ENCODE results near the gene GIPC1.

GIPC1 gene

GRCh38 chr19:14474827-14475226, 21.1 kb downstream of the GIPC1 start:
- peak overlapping the region; percentile 16 for H3K4me3 ChIP-seq (ENCODE audit: low read depth, low read length)
- DNase-seq (ENCODE audit: low read depth), result no peak
- TF ChIP-seq CTCF (IDR thresholded peaks at IDR 0.05; ENCODE audit: low read depth, low read length, missing control alignments), result no peak
- in situ Hi-C loops (cut with HindIII; ENCODE audit: low sequenced_read_pairs), result no loop called here

GRCh38 chr19:14473978-14474578, 21.8 kb downstream of the GIPC1 start:
- no peak for DNase-seq (ENCODE audit: low read depth)
- TF ChIP-seq CTCF (IDR thresholded peaks at IDR 0.05; ENCODE audit: low read depth, low read length, missing control alignments), result no peak
- in situ Hi-C loops (cut with HindIII; ENCODE audit: low sequenced_read_pairs), result no loop called here
- H3K4me3 ChIP-seq (ENCODE audit: low read depth, low read length), result no peak overlapping the region

- TF ChIP-seq CTCF (IDR thresholded peaks at IDR 0.05; ENCODE audit: low read depth, low read length, missing control alignments), result no peak
- no peak overlapping the region for H3K4me3 ChIP-seq (ENCODE audit: low read depth, low read length)
- in situ Hi-C loops (cut with HindIII; ENCODE audit: low sequenced_read_pairs), result no loop called here
- DNase-seq (ENCODE audit: low read depth), result no peak
These were observed 22.6 kb downstream of the GIPC1 start for GRCh38 chr19:14473073-14473977.

- no peak for DNase-seq (ENCODE audit: low read depth)
- no peak overlapping the region for H3K4me3 ChIP-seq (ENCODE audit: low read depth, low read length)
- in situ Hi-C loops (cut with HindIII; ENCODE audit: low sequenced_read_pairs), result no loop called here
- peak; percentile 93 for TF ChIP-seq CTCF (IDR thresholded peaks at IDR 0.05; ENCODE audit: low read depth, low read length, missing control alignments)
These were observed 23.6 kb downstream of the GIPC1 start for GRCh38 chr19:14472202-14472938.

- in situ Hi-C loops (cut with HindIII; ENCODE audit: low sequenced_read_pairs), result no loop called here
- no peak for TF ChIP-seq CTCF (IDR thresholded peaks at IDR 0.05; ENCODE audit: low read depth, low read length, missing control alignments)
- DNase-seq (ENCODE audit: low read depth), result no peak
- no peak overlapping the region for H3K4me3 ChIP-seq (ENCODE audit: low read depth, low read length)
These were observed 24.3 kb downstream of the GIPC1 start for GRCh38 chr19:14471436-14472187.
